Measurements from ENCODE around the gene RNF34.
"Not testable (repeated sequence)": the region's sequence is repeated elsewhere in the genome, so short reads cannot be mapped to it uniquely, and the experiment has no call there.

The RNF34 gene, protein sequence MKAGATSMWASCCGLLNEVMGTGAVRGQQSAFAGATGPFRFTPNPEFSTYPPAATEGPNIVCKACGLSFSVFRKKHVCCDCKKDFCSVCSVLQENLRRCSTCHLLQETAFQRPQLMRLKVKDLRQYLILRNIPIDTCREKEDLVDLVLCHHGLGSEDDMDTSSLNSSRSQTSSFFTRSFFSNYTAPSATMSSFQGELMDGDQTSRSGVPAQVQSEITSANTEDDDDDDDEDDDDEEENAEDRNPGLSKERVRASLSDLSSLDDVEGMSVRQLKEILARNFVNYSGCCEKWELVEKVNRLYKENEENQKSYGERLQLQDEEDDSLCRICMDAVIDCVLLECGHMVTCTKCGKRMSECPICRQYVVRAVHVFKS

DNA sequence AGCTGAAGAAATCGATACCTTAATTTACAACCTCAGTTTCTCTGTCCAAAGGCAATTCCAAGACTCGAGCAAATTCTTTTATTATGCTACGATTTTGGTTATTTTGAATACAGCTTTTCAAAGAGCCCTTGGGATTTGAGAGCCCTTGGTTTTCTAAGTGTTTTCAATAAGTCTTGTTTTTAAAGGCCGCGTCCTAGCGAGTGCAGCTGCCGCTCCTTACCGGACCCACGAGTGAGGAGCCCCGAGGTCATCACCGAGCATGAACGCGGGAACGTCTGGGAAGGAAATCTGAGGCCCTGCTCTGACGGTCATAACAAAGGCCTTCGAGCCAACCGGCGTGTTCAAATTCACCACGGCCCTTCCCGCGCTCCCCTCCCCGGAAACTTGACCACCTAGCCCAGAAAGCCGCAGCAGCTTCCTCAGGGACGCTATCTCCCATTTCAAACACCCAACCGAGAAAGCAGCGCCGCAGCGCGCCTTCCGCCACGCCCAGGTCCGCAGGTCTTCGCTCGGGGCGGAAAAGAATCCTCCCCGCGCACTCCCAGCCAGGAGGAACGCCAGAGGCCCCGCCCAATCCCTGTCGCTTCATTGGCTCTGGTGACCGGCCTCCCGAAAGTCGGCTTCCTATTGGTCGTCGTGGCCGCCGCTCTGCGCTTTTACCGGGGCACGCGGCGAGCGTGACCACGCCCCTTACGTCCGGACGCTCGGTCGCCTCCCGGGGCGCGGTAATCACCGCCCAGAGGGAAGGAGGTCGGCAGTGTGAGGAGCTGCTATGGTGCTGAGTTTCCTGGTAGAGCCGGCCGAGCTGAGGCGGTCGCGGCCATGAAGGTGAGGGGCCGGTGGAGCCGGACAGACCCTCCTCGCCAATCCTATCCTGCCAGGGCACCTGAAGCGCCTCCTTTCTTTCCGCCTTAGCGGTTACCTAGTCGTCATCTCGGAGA, at the start of gene RNF34:
TSS of gene RNF34 (plus strand) at position 728 of the 941 bp plus-strand sequence. CDS start at position 823, 95 bp downstream.
- peak; percentile 98 for DNase-seq

DNA sequence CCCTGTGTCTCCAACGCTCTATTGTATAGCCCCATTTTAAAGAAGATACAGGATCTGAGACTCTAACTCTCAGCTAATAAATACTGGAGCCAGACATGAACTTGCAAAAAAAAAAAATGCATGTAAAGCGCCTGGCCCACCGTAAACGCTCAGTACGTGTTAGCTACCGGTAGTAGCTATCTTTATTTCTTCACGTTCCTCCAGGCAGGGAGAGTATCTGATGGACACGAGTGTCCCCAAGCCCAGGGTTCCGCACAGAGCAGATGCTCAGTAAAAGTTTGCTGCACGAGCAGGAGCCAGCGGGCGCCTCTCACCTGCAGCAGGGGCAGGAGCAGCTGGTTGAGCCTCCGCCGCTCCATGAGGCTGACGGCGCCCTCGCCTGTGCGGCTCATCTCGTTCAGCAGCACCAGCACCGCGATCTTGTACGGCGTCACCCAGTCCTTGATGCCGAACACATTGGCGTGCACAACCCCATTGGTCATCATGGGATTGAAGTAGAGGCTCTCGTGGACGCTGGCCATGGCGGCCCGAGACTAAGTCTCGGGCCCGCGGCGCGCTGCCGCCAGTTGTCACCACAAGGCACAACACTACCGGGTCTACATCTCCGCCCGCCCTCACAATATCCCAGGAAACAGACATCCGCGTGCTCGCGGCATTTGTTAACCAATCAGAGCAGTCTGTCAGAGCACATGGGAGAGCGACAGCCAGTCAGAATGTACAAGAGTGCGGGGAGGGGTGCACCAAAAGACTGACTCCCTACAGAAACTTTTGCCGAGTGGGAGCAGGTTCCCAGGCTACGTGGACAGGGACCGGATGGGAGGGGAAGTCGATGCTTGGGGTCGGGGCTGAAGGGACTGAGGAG, 47.9 kb upstream of the RNF34 start, which contains the start of gene ANAPC5:
TSS of gene ANAPC5 (minus strand) at position 592 of the 862 bp plus-strand sequence. CDS start at position 521, 71 bp downstream.
- DNase-seq, result peak; percentile 90

DNA sequence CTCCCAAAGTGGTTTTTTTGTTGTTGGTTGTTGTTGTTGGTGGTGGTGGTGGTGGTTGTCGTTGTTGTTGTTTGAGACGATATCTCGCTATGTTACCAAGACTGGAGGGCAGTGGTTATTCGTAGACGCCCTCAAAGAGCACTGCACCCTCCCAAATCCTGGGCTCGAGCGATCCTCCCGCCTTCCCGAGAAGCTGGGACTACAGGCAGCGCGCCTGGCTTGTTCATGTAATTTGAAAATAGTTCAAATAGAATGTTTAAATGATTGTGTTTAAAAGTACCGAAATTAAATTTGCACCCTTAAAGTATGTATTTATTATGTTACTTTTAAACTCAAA, 47.3 kb upstream of the RNF34 start:
- DNase-seq, result no peak

DNA sequence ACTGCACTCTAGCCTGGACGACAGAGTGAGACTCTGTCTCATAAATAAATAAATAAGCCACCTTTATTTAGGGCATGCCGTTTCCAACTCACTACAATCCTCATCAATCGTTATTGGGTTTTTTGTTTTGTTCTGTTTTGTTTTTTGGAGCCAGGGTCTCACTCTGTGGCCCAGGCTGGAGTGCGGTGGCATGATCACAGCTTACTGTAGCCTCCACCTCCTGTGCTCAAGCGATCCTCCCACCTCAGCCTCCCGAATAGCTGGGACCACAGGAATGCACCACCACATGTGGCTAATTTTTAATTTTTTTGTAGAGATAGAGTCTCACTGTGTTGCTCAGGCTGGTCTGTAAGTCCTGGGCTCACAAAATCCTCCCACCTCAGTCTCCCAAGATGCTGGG, 44.1 kb upstream of the RNF34 start:
- no peak for DNase-seq

DNA sequence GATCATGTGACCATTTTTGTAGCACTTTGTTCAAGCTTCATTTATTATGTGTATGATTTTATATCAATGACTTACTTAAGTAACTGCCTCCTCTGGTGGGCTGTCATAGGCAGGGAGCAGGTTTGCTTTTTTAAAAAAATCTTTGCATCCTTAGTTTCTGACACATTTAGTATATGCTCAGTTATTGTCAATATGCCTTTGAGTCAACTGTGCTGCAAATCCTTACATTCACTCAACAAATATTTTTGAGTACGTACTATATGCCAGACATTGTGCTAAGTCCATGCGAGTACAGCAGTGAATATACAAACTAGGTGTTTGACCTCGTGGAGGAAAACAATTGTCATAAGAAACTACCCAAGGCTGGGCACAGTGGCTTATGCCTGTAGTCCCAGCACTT, 43.3 kb upstream of the RNF34 start:
- no peak for DNase-seq

DNA sequence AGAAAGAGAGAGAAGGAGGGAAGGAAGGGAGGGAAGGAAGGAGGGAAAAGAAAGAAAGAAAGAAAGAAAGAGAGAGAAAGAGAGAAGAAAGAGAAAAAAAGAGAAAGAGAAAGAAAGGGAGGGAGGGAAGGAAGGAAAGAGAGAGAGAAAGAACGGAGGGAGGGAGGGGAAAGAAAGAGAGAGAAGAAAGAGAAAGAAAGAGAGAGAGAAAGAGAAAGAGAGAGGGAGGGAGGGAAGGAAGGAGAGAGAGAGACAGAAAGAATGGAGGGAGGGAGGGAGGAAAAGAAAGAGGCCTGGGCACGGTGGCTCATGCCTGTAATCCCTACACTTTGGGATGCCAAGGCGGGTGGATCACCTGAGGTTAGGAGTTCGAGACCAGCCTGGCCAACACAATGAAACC, 42.6 kb upstream of the RNF34 start:
- no peak for DNase-seq

DNA sequence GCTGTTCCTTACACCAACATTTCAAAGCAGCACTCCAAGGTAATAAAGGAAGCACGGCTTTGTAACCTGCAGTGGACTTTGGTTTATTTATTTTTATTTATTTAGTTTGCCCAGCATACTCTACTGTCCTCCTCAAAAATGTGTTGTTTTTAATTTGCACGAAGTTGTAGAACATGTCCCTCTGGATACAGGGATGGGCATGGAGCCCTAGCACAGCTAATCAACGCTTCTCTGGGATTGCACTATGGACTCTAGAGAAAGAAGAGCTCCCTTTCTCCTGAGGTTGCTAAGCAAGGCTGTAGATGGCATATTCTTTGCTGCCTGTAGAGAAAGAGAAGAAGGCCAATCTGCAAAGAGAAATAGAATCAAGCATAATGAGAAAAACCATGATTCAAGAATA, 41.8 kb upstream of the RNF34 start:
- DNase-seq, result no peak

DNA sequence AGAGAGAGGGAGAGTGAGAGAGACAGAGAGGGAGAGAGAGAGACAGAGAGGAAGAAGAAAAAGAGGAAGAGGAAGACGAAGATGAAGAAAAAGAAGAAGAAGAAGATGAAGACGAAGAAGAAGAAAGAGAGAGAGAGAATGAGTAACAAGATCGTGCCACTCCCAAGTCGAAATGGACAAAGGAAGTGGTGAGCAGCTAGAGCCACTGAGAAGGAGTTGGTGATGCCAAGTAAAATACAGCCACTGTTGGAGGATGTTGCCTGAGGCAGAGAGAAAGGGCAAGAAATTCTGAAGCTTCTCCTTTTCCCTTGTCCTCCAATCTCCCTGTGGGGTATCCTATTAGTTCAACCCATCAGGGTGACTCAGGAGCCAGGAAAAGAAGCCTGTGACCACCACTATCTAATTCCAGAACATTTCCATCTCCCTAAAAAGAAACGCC, 35.2 kb upstream of the RNF34 start:
- DNase-seq, result no peak

DNA sequence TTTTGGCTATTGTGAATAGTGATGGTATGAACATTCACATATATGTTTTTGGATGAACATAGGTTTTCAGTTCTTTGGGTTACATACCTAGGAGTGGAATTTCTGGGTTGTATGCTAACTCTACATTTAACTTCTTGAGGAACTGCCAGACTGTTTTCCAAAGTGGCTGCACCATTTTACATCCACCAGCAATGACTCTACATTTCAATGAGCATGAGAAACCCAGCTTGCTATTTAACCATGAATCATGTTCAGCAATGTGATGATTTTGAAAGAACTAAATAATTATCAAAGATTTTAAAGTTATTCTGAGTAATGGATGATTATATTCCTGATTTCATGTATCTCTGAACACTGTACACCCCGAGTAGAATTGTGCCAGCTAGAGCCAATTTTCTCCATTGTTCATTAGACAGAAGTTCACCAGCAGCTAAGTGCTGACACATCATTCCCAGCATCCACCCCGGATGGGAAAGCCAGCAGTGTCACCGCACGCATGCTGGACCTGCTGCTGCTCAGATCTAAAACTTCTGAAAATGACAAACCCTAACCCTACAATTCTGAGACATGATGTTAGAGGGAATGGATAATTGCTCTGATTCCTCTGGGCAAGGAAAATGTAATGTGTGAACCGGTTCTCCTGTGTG, 34.4 kb upstream of the RNF34 start:
- no peak for DNase-seq

DNA sequence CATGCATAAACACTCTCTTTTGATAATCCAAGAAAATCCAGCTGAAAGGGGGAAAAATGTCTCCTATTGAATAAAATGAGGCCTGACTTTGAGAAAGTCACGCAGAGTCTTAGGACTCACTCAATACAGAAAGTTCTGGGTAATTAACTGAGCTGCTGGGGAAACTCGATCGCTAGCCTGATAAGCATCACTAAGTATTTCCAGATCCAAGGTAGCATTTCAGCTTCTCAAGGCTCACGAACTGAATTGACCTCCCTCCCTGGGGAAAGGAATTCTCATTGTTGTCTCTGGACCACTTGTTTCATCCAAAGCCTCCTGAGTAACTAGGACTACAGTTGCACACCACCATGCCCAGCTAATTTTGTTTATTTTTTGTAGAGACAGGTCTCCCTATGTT, 33.9 kb upstream of the RNF34 start:
- DNase-seq, result no peak

DNA sequence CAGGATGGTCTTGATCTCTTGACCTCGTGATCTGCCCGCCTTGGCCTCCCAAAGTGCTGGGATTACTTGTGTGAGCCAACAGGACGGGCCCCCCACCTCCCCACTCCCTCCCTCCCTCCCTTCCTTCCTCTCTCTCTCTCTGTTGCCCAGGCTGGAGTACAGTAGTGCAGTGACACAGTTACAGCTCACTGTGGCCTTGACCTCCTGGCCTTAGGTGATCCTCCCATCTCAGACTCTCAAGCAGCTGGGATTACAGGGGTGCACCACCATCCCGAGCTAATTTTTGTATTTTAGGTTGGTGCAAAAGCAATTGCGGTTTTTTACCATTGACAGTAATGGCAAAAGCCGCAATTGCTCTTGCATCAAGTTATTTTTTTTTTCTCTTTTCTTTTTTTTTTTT, 28.5 kb upstream of the RNF34 start:
- DNase-seq, result no peak

DNA sequence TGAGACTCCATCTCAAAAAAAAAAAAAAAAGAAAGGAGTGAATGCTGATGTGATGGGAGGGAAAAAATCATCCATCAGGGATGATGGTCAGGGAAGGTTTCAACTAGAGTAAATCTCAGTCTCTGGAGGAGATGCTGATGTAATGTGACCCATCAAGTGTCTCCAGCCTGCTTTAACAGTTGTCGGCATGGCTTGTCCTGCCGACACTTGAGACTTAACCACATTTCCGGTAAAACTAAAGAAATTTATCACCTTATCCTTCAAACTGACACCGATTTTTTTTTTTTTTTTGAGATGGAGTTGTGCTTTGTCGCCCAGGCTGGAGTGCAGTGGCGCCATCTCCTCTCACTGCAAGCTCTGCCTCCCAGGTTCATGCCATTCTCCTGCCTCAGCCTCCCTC, 26.2 kb upstream of the RNF34 start:
- DNase-seq, result no peak

DNA sequence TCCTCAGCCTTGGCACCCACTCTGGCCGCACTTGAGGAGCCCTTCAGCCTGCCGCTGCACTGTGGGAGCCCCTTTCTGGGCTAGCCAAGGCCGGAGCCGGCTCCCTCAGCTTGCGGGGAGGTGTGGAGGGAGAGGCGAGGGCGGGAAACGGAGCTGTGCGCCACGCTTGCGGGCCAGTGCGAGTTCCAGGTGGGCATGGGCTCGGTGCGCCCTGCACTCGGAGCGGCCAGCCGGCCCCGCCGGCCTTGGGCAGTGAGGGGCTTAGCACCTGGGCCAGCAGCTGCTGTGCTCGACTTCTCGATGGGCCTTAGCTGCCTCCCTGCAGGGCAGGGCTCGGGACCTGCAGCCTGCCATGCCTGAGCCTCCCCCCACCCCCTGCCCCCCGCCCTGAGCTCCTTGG, 25.6 kb upstream of the RNF34 start:
- not testable (repeated sequence) for DNase-seq

DNA sequence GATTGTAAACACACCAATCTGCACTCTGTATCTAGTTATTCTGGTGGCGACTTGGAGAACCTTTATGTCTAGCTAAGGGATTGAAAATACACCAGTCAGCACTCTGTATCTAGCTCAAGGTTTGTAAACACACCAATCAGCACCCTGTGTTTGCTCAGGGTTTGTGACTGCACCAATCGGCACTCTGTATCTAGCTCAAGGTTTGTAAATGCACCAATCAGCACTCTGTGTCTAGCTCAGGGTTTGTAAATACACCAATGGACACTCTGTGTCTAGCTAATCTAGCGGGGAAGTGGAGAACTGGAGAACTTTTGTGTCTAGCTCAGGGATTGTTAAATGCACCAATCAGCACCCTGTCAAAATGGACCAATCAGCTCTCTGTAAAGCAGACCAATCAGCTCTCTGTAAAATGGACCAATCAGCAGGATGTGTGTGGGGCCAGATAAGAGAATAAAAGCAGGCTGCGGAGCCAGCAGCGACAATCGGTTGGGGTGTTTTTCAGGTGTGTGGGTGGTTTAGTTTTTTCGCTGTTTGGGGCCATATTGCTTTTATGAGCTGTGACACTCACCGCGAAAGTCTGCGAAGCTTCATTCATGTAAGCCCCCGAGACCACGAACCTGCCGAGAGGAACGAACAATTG, 24.9 kb upstream of the RNF34 start:
- DNase-seq, result not testable (repeated sequence)

DNA sequence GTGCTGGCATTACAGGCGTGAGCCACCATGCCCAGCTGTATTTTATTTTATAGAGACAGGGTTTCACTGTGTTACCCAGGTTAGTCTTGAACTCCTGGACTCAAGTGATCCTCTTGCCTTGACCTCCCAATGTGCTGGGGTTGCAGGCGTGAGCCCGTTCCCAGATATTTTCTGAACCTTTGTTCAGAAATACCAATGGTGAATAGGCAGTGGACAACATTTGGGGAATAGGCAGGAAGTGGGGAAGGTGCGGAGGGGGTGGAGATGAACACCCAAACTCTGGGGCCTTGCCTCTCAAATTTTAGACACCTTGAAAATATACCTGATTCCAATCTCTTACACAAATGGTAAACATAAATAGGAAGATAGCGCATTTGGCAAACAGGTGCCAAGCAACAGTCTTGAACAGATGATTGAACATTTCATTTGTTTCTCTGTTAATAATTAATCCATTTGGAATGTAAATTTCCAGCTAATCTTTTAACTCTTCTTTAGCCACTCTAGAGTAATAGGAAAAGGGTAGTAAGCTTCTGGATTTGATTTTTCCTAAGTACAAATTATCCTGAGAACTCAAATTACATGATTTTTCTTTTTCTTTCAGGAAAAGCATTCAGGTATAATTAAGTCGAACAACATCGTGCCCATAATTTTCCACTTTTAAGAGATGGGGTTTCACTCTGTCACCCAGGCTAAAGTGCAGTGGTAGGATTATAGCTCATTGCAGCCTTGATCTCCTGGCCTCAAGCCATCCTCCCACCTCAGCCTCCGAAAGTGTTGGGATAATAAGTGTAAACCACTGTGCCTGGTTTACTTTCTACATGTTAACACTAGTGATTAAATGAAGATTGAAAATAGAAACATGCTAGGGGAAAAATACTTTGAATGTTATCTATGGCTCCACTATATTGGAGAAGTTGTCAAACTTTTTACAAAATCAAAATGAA, 22.9 kb upstream of the RNF34 start:
- DNase-seq, result no peak

DNA sequence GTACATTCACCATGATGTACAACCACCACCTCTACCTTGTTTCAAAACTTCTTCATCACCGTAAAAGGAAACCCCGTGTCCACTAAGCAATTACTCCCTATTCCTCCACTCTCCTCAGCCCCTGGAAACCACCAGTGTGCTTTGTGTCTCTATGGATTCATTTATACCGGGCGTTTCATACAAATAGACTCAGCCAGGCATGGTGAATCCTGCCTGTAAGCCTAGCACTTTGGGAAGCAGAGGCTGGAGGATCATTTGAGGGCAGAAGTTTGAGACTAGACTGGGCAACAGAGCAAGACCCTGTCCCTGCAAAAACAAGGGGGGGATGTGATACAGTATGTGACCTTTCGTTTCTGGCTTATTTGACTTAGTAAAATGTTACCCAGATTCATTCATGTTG, 21.2 kb upstream of the RNF34 start:
- no peak for DNase-seq

DNA sequence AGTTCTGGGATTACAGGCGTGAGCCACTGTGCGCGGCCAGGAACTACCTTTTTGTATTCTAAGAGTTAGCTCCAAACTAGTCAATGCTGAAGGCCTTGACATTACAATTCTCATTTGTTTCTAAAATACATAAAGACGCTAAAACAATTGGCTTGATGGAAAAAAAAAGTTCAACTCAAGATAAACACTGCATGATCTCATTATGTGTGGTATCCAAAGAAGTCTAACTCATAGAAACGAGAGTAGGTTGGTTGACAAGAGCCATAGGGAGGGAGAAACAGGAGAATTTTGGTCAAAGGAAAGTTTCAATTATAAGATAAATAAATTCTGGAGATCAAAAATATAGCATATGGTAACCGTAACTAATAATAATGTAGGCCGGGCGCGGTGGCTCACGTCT, 20.0 kb upstream of the RNF34 start:
- DNase-seq, result no peak

DNA sequence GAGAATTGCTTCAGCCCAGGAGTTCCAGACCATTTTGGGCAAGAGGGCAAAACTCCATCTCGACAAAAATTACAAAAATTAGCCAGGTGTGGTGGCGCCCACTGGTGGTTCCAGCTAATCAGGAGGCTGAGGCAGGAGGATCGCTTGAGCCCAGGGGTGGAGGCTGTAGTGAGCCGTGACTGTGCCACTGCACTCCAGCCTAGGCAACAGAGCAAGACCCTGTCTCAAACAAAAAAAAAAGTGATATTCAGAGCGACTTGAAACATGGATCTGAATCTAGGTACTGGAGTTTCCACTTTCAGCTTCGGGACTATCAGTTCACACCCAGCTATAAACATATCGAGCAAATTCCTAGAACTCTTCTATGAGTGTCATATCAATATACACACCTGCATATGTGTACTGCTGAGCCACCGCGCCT, 16.3 kb upstream of the RNF34 start:
- no peak for DNase-seq

DNA sequence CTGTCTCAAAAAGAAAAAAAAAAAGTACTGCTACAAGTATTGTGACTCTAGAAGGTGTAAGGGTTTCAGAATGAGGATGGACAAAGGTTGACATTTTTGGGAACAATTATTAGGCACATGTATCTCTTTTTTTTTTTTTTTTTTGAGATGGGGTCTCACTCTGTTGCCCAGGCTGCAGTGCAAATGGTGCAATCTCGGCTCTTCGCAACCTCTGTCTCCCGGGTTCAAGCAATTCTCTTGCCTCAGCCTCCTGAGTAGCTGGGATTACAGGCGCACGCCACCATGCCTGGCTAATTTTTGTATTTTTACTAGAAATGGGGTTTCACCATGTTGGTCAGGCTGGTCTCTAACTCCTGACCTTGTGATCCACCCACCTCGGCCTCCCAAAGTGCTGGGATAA, 15.0 kb upstream of the RNF34 start:
- DNase-seq, result not testable (repeated sequence)

DNA sequence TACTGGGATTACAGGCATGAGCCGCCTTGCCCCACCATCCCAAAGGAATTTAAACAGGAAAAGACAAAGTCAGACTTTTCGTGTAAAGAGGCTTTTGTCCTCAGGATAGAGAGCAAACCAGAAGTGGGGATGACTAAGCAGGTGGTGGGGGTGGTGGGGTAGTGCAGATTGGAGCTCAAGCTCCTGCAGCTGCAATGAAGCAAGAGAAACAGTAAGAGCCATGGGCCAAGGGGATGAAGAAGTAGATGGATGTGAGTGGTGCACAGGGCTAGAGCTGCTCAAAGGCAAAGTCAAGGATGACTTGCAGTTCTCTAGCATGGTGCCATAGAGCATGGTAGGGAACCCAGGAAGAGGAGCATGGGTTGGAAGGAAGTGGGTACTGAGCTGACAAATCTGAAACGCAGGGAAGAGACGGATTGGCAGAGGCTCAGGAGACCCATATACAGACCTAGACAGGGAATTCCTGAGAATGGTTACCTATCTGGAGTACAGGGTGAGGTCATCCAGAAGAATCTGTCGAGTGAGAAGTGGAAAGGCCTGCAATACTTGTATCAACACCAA, 11.4 kb upstream of the RNF34 start:
- no peak for DNase-seq

Measured in activated gamma-delta T cell treated with Interleukin-2 at 50 U/mL for 16 hours (primary cell).